ENCODE results near the gene BPIFA1.

- no peak for TF ChIP-seq EP300 (IDR thresholded peaks at IDR 0.05)
- no peak for TF ChIP-seq POLR2AphosphoS5 (IDR thresholded peaks at IDR 0.05)
Observed at GRCh38 chr20:33255005-33255404, 19.2 kb downstream of the BPIFA1 start.
